ENCODE results near the gene BEST4.

DNA sequence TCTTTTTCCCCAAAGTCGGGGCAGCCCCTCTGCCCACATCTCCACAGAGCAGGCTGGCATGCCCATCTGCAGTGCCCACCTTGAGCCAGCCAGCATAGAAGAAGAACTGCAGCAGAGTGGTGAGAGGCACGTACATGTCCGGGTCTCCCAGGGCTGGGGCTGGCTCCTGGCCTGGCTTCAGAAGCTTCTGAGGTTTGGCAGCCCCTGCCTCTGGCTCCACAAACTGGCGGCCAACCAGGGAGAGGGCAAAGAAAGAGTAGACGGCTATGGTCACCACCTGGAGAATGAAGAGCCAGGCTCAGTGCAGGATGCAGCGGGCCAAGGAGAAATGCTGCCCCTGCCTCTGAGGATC is 3.0 kb downstream of the BEST4 start:
- TF ChIP-seq, protein P1, sequence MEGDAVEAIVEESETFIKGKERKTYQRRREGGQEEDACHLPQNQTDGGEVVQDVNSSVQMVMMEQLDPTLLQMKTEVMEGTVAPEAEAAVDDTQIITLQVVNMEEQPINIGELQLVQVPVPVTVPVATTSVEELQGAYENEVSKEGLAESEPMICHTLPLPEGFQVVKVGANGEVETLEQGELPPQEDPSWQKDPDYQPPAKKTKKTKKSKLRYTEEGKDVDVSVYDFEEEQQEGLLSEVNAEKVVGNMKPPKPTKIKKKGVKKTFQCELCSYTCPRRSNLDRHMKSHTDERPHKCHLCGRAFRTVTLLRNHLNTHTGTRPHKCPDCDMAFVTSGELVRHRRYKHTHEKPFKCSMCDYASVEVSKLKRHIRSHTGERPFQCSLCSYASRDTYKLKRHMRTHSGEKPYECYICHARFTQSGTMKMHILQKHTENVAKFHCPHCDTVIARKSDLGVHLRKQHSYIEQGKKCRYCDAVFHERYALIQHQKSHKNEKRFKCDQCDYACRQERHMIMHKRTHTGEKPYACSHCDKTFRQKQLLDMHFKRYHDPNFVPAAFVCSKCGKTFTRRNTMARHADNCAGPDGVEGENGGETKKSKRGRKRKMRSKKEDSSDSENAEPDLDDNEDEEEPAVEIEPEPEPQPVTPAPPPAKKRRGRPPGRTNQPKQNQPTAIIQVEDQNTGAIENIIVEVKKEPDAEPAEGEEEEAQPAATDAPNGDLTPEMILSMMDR (tag by site-specific recombination; IDR thresholded peaks at IDR 0.05) = no peak
- TF ChIP-seq ZNF184 (tag by site-specific recombination; IDR thresholded peaks at IDR 0.05) (no peak), OSR2 (tag by site-specific recombination; IDR thresholded peaks at IDR 0.05) (no peak), ZNF544 (tag by site-specific recombination; IDR thresholded peaks at IDR 0.05) (no peak), ZNF658 (tag by site-specific recombination; IDR thresholded peaks at IDR 0.05) (no peak), YY1 (tag by site-specific recombination; IDR thresholded peaks at IDR 0.05) (no peak), ZNF416 (tag by site-specific recombination; IDR thresholded peaks at IDR 0.05) (no peak), ZNF555 (tag by site-specific recombination; conservative IDR thresholded peaks at IDR 0.05) (no peak), ZNF274 (IDR thresholded peaks at IDR 0.05; ENCODE audit: low read length) (no peak), ZNF274 (tag by site-specific recombination; IDR thresholded peaks at IDR 0.05; ENCODE audit: borderline replicate concordance) (no peak)
- TF ChIP-seq, protein P2, sequence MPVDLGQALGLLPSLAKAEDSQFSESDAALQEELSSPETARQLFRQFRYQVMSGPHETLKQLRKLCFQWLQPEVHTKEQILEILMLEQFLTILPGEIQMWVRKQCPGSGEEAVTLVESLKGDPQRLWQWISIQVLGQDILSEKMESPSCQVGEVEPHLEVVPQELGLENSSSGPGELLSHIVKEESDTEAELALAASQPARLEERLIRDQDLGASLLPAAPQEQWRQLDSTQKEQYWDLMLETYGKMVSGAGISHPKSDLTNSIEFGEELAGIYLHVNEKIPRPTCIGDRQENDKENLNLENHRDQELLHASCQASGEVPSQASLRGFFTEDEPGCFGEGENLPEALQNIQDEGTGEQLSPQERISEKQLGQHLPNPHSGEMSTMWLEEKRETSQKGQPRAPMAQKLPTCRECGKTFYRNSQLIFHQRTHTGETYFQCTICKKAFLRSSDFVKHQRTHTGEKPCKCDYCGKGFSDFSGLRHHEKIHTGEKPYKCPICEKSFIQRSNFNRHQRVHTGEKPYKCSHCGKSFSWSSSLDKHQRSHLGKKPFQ (tag by site-specific recombination; IDR thresholded peaks at IDR 0.05) = no peak
- TF ChIP-seq, protein P3, sequence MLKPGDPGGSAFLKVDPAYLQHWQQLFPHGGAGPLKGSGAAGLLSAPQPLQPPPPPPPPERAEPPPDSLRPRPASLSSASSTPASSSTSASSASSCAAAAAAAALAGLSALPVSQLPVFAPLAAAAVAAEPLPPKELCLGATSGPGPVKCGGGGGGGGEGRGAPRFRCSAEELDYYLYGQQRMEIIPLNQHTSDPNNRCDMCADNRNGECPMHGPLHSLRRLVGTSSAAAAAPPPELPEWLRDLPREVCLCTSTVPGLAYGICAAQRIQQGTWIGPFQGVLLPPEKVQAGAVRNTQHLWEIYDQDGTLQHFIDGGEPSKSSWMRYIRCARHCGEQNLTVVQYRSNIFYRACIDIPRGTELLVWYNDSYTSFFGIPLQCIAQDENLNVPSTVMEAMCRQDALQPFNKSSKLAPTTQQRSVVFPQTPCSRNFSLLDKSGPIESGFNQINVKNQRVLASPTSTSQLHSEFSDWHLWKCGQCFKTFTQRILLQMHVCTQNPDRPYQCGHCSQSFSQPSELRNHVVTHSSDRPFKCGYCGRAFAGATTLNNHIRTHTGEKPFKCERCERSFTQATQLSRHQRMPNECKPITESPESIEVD (tag by site-specific recombination; IDR thresholded peaks at IDR 0.05) = no peak
- TF ChIP-seq, protein P4, sequence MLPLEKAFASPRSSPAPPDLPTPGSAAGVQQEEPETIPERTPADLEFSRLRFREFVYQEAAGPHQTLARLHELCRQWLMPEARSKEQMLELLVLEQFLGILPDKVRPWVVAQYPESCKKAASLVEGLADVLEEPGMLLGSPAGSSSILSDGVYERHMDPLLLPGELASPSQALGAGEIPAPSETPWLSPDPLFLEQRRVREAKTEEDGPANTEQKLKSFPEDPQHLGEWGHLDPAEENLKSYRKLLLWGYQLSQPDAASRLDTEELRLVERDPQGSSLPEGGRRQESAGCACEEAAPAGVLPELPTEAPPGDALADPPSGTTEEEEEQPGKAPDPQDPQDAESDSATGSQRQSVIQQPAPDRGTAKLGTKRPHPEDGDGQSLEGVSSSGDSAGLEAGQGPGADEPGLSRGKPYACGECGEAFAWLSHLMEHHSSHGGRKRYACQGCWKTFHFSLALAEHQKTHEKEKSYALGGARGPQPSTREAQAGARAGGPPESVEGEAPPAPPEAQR (tag by site-specific recombination; IDR thresholded peaks at IDR 0.05) = no peak

All from HEK293 (cell line).